ENCODE results near the gene G6PD. TPM values are rescaled to one million over a fixed set of nuclear protein-coding genes. Genes with fewer than 3 reads are reported as not detected.
A peak's percentile ranks its signal among the peaks of the same experiment; 100 is the strongest.

G6PD gene
- total and polyA plus RNA-seq, 3 experiments from 2014 or later: 10.7 to 116 (median 108) TPM

- Mint-ChIP-seq H3K4me3 (peak within 1 kb of the TSS; percentile 66 to 89 (median 80)), H3K27ac (peak within 1 kb of the TSS; percentile 67 to 96 (median 89)), H3K9me3 (no peaks in the 10 kb centered on the region), H3K27me3 (peaks cover 0 to 11% of the 10 kb centered on the region in 2 donors), H3K36me3 (peaks cover 0 to 29% (median 4%) of the 10 kb centered on the region in 3 donors), H3K4me1 (peaks cover 12 to 46% (median 24%) of the 10 kb centered on the region in 3 donors)
- ChIA-PET POLR2A (interaction anchor here (0.6 to 2.2 kb wide), 5 partner anchors 28 to 493 kb away, joined by 3 to 15 read pairs (median 3); partner anchors contain the start of gene RPL10), CTCF (no interaction called here)
- no peaks in the 10 kb centered on the region for H3K27me3 ChIP-seq (ENCODE audit: insufficient read depth, low read length, poor library complexity, severe bottlenecking)
- peak; percentile 48 to 68 (median 56) for DNase-seq
- peaks cover 19% of the 10 kb centered on the region for H3K4me1 ChIP-seq (ENCODE audit: insufficient read depth, low read length)
- H3K27ac ChIP-seq (ENCODE audit: low read depth, low read length): peak within 1 kb of the TSS; percentile 70
- H3K36me3 ChIP-seq (ENCODE audit: insufficient read depth, low read length): no peaks in the 10 kb centered on the region
- no peaks in the 10 kb centered on the region for H3K9me3 ChIP-seq (ENCODE audit: low read length)
- H3K4me3 ChIP-seq (ENCODE audit: low read length): peak within 1 kb of the TSS; percentile 34
Measured at GRCh38 chrX:154486396-154487207, 60.0 kb downstream of the G6PD start, which contains the start of gene UBL4A. Gene UBL4A (minus strand): TSS chrX:154486615. CDS start chrX:154486584, 31 bp downstream.

GRCh38 chrX:154486052-154486395 lies 60.6 kb downstream of the G6PD start:
- ChIA-PET CTCF (interaction anchor here (0.8 kb wide), 1 partner anchor 49 kb away, joined by 3 read pairs; no protein-coding TSS in a partner anchor), POLR2A (interaction anchor here (0.6 to 2.2 kb wide), 4 partner anchors 11 to 492 kb away, joined by 3 to 15 read pairs (median 6); partner anchors contain the start of gene RPL10)
- Histone ChIP-seq H3K4me3 (ENCODE audit: low read length) (peak overlapping the region; percentile 34), H3K27me3 (ENCODE audit: insufficient read depth, low read length, poor library complexity, severe bottlenecking) (no peaks in the 10 kb centered on the region), H3K4me1 (ENCODE audit: insufficient read depth, low read length) (peaks cover 19% of the 10 kb centered on the region), H3K36me3 (ENCODE audit: insufficient read depth, low read length) (no peaks in the 10 kb centered on the region), H3K27ac (ENCODE audit: low read depth, low read length) (peak overlapping the region; percentile 70), H3K9me3 (ENCODE audit: low read length) (no peaks in the 10 kb centered on the region)
- no peaks in the 10 kb centered on the region for H3K9me3 Mint-ChIP-seq
- peak overlapping the region in 3 of 7 donors; percentile 18 to 26 (median 23) for H3K4me3 Mint-ChIP-seq
- H3K4me1 Mint-ChIP-seq: peaks cover 12 to 45% (median 26%) of the 10 kb centered on the region in 3 donors
- peaks cover 0 to 29% (median 4%) of the 10 kb centered on the region in 3 donors for H3K36me3 Mint-ChIP-seq
- peak; percentile 22 to 61 (median 36) for DNase-seq
- peaks cover 0 to 12% of the 10 kb centered on the region in 2 donors for H3K27me3 Mint-ChIP-seq
- peak overlapping the region in 1 of 8 donors; percentile 23 for H3K27ac Mint-ChIP-seq

- DNase-seq: no peak
- peaks cover 12 to 43% (median 26%) of the 10 kb centered on the region in 3 donors for H3K4me1 Mint-ChIP-seq
- H3K36me3 Mint-ChIP-seq: peaks cover 0 to 26% (median 4%) of the 10 kb centered on the region in 3 donors
- Histone ChIP-seq H3K27me3 (ENCODE audit: insufficient read depth, low read length, poor library complexity, severe bottlenecking) (no peaks in the 10 kb centered on the region), H3K4me1 (ENCODE audit: insufficient read depth, low read length) (peaks cover 19% of the 10 kb centered on the region), H3K4me3 (ENCODE audit: low read length) (peak overlapping the region; percentile 34), H3K9me3 (ENCODE audit: low read length) (no peaks in the 10 kb centered on the region), H3K36me3 (ENCODE audit: insufficient read depth, low read length) (no peaks in the 10 kb centered on the region), H3K27ac (ENCODE audit: low read depth, low read length) (peak overlapping the region; percentile 70)
- ChIA-PET POLR2A (interaction anchor here (0.6 to 2.2 kb wide), 3 partner anchors 12 to 87 kb away, joined by 3 to 15 read pairs (median 3); partner anchors contain the start of gene RPL10), CTCF (interaction anchor here (0.8 to 1.3 kb wide), 2 partner anchors 28 to 49 kb away, joined by 3 read pairs; partner anchors contain the start of gene PLXNA3)
- H3K27me3 Mint-ChIP-seq: peaks cover 0 to 12% of the 10 kb centered on the region in 2 donors
- peak overlapping the region in 7 of 8 donors; percentile 23 to 89 (median 68) for H3K27ac Mint-ChIP-seq
- H3K4me3 Mint-ChIP-seq: peak overlapping the region; percentile 13 to 89 (median 66)
- H3K9me3 Mint-ChIP-seq: no peaks in the 10 kb centered on the region
Measured at GRCh38 chrX:154485150-154486051, 61.2 kb downstream of the G6PD start.

GRCh38 chrX:154484255-154485149 lies 62.1 kb downstream of the G6PD start:
- DNase-seq: no peak
- H3K9me3 ChIP-seq (ENCODE audit: low read length): no peaks in the 10 kb centered on the region
- no peak overlapping the region for H3K4me3 ChIP-seq (ENCODE audit: low read length)
- H3K4me1 Mint-ChIP-seq: peaks cover 9 to 41% (median 23%) of the 10 kb centered on the region in 3 donors
- peaks cover 17% of the 10 kb centered on the region for H3K4me1 ChIP-seq (ENCODE audit: insufficient read depth, low read length)
- POLR2A ChIA-PET: no interaction called here
- CTCF ChIA-PET: interaction anchor here (0.8 to 1.3 kb wide), 2 partner anchors 27 to 111 kb away, joined by 3 read pairs; partner anchors contain the start of gene PLXNA3
- no peaks in the 10 kb centered on the region for H3K9me3 Mint-ChIP-seq
- peak overlapping the region; percentile 70 for H3K27ac ChIP-seq (ENCODE audit: low read depth, low read length)
- no peaks in the 10 kb centered on the region for H3K27me3 ChIP-seq (ENCODE audit: insufficient read depth, low read length, poor library complexity, severe bottlenecking)
- peaks cover 0 to 24% (median 4%) of the 10 kb centered on the region in 3 donors for H3K36me3 Mint-ChIP-seq
- peak overlapping the region in 3 of 7 donors; percentile 51 to 89 (median 59) for H3K4me3 Mint-ChIP-seq
- peaks cover 0 to 12% of the 10 kb centered on the region in 2 donors for H3K27me3 Mint-ChIP-seq
- no peaks in the 10 kb centered on the region for H3K36me3 ChIP-seq (ENCODE audit: insufficient read depth, low read length)
- peak overlapping the region in 3 of 8 donors; percentile 2 to 50 (median 23) for H3K27ac Mint-ChIP-seq

GRCh38 chrX:154483325-154483724 lies 63.3 kb downstream of the G6PD start:
- no peak overlapping the region for H3K4me3 ChIP-seq (ENCODE audit: low read length)
- ChIA-PET CTCF (interaction anchor here (0.8 kb wide), 1 partner anchor 110 kb away, joined by 3 read pairs; no protein-coding TSS in a partner anchor), POLR2A (no interaction called here)
- H3K36me3 Mint-ChIP-seq: peaks cover 0 to 20% (median 4%) of the 10 kb centered on the region in 3 donors
- H3K4me1 Mint-ChIP-seq: peaks cover 6 to 35% (median 23%) of the 10 kb centered on the region in 3 donors
- H3K36me3 ChIP-seq (ENCODE audit: insufficient read depth, low read length): no peaks in the 10 kb centered on the region
- H3K27me3 ChIP-seq (ENCODE audit: insufficient read depth, low read length, poor library complexity, severe bottlenecking): no peaks in the 10 kb centered on the region
- no peaks in the 10 kb centered on the region for H3K9me3 Mint-ChIP-seq
- no peak overlapping the region for H3K4me3 Mint-ChIP-seq
- peak overlapping the region in 2 of 8 donors; percentile 41 to 48 for H3K27ac Mint-ChIP-seq
- no peaks in the 10 kb centered on the region for H3K9me3 ChIP-seq (ENCODE audit: low read length)
- no peak for DNase-seq
- peaks cover 11% of the 10 kb centered on the region for H3K4me1 ChIP-seq (ENCODE audit: insufficient read depth, low read length)
- H3K27me3 Mint-ChIP-seq: peaks cover 0 to 13% of the 10 kb centered on the region in 2 donors
- H3K27ac ChIP-seq (ENCODE audit: low read depth, low read length): no peak overlapping the region

- no peak overlapping the region for H3K4me3 ChIP-seq (ENCODE audit: low read length)
Measured at GRCh38 chrX:154482786-154483185, 63.9 kb downstream of the G6PD start.

More at GRCh38 chrX:154482786-154483185, 63.9 kb downstream of the G6PD start:
- POLR2A ChIA-PET: no interaction called here
- CTCF ChIA-PET: interaction anchor here (0.7 kb wide), 1 partner anchor 51 kb away, joined by 3 read pairs; no protein-coding TSS in a partner anchor
- peaks cover 0 to 14% of the 10 kb centered on the region in 2 donors for H3K27me3 Mint-ChIP-seq
- DNase-seq: no peak
- no peak overlapping the region for H3K4me3 Mint-ChIP-seq
- no peaks in the 10 kb centered on the region for H3K9me3 Mint-ChIP-seq
- Histone ChIP-seq H3K27ac (ENCODE audit: low read depth, low read length) (no peak overlapping the region), H3K36me3 (ENCODE audit: insufficient read depth, low read length) (no peaks in the 10 kb centered on the region), H3K27me3 (ENCODE audit: insufficient read depth, low read length, poor library complexity, severe bottlenecking) (no peaks in the 10 kb centered on the region), H3K4me1 (ENCODE audit: insufficient read depth, low read length) (peaks cover 16% of the 10 kb centered on the region), H3K9me3 (ENCODE audit: low read length) (no peaks in the 10 kb centered on the region)
- peaks cover 6 to 32% (median 23%) of the 10 kb centered on the region in 3 donors for H3K4me1 Mint-ChIP-seq
- H3K36me3 Mint-ChIP-seq: peaks cover 0 to 15% (median under 1%) of the 10 kb centered on the region in 3 donors
- peak overlapping the region in 2 of 8 donors; percentile 48 to 54 for H3K27ac Mint-ChIP-seq

Measured in CD8-positive, alpha-beta memory T cell (primary cell).